H1 (cell line): ENCODE data around the gene ICAM5. TPM values are rescaled to one million over a fixed set of nuclear protein-coding genes. Genes with fewer than 3 reads are reported as not detected.

Experiments used
- CBX5 ChIP-seq: fragments of 300-800, 300-1000 bp; sonication (generic); IDR thresholded peaks from 2 replicates; pipeline ENCODE4 v1.7.1; 2016; ENCODE audit warnings: antibody characterized with exemption, low read length, low read depth
- CHD1 ChIP-seq: IDR thresholded peaks from 2 replicates; pipeline ENCODE4 v1.6.1; 2012; ENCODE audit warnings: low read depth, low read length, improper control_type of control experiment
- polyA plus RNA-seq, 7 experiments: library from polyadenylated mRNA; depleted of rRNA in 3 of 7; stranded (reverse) in 5 of 7; unstranded in 2 of 7; fragments of >200 nt in 5 of 7; fragments of 200-250 nt in 2 of 7; gene quantifications; 1 replicate in 5 of 7; 2 replicates in 1 of 7; 4 replicates in 1 of 7; pipeline versions ENCODE4 v1.2.1 to v1.2.3, GENCODE V29; 2011 to 2013; ENCODE audit warnings: missing spikeins in 2 of 7, mixed read lengths in 2 of 7
- total RNA-seq: library from RNA; stranded (reverse); fragmentation: NEBNext Ultra II Directional; extraction: Animal tissue kit (Norgen Biotek cat#: 25700); gene quantifications from 2 replicates; pipeline ENCODE4 v1.2.1, GENCODE V29; 2021
- TF ChIP-seq, protein P1 (sequence below): fragments of 300-600 bp; sonication (generic); IDR thresholded peaks from 2 replicates; pipeline ENCODE4 v1.7.1; 2012; ENCODE audit warnings: low read length, moderate library complexity, mild to moderate bottlenecking, inconsistent platforms; ENCODE audit not compliant: insufficient replicate concordance

ICAM5 gene
- total and polyA plus RNA-seq, 2 of the 8 experiments (the other 6 are each of a cell fraction or from before 2014, with no cell fraction given) = 3.9 to 4.8 TPM

DNA sequence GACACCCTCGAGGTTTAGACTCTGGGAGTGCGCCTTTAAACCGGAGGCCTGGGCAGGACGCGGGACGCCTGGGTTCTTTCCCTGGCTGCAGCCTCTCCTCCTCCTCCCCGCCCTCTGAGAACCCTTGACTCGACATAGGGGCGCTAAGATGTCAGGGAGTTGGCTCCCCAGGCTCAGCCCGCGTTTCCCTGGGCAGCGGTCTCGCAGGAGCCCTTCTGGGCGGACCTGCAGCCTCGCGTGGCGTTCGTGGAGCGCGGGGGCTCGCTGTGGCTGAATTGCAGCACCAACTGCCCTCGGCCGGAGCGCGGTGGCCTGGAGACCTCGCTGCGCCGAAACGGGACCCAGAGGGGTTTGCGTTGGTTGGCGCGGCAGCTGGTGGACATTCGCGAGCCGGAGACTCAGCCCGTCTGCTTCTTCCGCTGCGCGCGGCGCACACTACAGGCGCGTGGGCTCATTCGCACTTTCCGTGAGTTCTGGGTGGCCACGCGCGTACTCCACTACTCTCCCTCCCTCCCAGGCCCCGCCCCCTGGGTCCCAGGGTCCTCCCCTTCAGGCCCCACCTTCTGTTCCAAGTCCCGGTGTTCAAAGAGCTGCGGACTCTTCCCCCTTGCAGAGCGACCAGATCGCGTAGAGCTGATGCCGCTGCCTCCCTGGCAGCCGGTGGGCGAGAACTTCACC lies 1.3 kb downstream of the ICAM5 start (continued):
- TF ChIP-seq, protein P1, sequence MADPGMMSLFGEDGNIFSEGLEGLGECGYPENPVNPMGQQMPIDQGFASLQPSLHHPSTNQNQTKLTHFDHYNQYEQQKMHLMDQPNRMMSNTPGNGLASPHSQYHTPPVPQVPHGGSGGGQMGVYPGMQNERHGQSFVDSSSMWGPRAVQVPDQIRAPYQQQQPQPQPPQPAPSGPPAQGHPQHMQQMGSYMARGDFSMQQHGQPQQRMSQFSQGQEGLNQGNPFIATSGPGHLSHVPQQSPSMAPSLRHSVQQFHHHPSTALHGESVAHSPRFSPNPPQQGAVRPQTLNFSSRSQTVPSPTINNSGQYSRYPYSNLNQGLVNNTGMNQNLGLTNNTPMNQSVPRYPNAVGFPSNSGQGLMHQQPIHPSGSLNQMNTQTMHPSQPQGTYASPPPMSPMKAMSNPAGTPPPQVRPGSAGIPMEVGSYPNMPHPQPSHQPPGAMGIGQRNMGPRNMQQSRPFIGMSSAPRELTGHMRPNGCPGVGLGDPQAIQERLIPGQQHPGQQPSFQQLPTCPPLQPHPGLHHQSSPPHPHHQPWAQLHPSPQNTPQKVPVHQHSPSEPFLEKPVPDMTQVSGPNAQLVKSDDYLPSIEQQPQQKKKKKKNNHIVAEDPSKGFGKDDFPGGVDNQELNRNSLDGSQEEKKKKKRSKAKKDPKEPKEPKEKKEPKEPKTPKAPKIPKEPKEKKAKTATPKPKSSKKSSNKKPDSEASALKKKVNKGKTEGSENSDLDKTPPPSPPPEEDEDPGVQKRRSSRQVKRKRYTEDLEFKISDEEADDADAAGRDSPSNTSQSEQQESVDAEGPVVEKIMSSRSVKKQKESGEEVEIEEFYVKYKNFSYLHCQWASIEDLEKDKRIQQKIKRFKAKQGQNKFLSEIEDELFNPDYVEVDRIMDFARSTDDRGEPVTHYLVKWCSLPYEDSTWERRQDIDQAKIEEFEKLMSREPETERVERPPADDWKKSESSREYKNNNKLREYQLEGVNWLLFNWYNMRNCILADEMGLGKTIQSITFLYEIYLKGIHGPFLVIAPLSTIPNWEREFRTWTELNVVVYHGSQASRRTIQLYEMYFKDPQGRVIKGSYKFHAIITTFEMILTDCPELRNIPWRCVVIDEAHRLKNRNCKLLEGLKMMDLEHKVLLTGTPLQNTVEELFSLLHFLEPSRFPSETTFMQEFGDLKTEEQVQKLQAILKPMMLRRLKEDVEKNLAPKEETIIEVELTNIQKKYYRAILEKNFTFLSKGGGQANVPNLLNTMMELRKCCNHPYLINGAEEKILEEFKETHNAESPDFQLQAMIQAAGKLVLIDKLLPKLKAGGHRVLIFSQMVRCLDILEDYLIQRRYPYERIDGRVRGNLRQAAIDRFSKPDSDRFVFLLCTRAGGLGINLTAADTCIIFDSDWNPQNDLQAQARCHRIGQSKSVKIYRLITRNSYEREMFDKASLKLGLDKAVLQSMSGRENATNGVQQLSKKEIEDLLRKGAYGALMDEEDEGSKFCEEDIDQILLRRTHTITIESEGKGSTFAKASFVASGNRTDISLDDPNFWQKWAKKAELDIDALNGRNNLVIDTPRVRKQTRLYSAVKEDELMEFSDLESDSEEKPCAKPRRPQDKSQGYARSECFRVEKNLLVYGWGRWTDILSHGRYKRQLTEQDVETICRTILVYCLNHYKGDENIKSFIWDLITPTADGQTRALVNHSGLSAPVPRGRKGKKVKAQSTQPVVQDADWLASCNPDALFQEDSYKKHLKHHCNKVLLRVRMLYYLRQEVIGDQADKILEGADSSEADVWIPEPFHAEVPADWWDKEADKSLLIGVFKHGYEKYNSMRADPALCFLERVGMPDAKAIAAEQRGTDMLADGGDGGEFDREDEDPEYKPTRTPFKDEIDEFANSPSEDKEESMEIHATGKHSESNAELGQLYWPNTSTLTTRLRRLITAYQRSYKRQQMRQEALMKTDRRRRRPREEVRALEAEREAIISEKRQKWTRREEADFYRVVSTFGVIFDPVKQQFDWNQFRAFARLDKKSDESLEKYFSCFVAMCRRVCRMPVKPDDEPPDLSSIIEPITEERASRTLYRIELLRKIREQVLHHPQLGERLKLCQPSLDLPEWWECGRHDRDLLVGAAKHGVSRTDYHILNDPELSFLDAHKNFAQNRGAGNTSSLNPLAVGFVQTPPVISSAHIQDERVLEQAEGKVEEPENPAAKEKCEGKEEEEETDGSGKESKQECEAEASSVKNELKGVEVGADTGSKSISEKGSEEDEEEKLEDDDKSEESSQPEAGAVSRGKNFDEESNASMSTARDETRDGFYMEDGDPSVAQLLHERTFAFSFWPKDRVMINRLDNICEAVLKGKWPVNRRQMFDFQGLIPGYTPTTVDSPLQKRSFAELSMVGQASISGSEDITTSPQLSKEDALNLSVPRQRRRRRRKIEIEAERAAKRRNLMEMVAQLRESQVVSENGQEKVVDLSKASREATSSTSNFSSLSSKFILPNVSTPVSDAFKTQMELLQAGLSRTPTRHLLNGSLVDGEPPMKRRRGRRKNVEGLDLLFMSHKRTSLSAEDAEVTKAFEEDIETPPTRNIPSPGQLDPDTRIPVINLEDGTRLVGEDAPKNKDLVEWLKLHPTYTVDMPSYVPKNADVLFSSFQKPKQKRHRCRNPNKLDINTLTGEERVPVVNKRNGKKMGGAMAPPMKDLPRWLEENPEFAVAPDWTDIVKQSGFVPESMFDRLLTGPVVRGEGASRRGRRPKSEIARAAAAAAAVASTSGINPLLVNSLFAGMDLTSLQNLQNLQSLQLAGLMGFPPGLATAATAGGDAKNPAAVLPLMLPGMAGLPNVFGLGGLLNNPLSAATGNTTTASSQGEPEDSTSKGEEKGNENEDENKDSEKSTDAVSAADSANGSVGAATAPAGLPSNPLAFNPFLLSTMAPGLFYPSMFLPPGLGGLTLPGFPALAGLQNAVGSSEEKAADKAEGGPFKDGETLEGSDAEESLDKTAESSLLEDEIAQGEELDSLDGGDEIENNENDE = no peak
- no peak for TF ChIP-seq CHD1
- no peak for TF ChIP-seq CBX5
